Sigmoid colon (tissue), 4 donors: ENCODE results near the gene FOLR3.

Experiments used
- POLR2AphosphoS5 ChIP-seq, 4 donors: sonication (generic); formaldehyde crosslinking; IDR thresholded peaks; one replicate each; pipeline ENCODE4 v1.6.1; 2017; ENCODE audit warnings: antibody characterized with exemption in 4 of 4
- TF ChIP-seq, protein P1 (sequence below), 4 experiments: fragments of 450-650 bp in 3 of 4; fragments of 200-600 bp in 1 of 4; IDR thresholded peaks; one replicate each; pipeline ENCODE4 v1.5.1; 2016 to 2019; ENCODE audit warnings: antibody characterized with exemption in 4 of 4, mild to moderate bottlenecking in 3 of 4, moderate library complexity in 2 of 4

DNA sequence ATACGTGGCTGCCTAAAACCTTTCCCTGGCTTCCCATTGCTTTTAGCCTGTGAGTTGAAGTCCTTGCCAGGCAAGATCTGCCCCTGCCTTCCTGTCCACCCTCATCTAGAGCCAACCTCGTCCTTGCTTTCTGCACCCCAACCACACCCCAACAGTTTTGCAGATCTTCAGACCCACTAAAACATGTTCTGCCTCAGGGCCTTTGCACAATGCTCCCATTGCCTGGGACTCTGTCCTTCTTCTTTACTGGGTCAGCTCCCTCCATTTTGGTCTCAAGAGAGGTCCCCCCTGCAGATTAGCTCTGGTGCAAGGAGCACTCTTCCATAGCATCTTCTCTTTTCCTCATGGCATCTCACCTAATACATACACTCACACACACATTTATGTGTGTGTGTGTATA lies 14.6 kb upstream of the FOLR3 start:
- TF ChIP-seq, protein P1, sequence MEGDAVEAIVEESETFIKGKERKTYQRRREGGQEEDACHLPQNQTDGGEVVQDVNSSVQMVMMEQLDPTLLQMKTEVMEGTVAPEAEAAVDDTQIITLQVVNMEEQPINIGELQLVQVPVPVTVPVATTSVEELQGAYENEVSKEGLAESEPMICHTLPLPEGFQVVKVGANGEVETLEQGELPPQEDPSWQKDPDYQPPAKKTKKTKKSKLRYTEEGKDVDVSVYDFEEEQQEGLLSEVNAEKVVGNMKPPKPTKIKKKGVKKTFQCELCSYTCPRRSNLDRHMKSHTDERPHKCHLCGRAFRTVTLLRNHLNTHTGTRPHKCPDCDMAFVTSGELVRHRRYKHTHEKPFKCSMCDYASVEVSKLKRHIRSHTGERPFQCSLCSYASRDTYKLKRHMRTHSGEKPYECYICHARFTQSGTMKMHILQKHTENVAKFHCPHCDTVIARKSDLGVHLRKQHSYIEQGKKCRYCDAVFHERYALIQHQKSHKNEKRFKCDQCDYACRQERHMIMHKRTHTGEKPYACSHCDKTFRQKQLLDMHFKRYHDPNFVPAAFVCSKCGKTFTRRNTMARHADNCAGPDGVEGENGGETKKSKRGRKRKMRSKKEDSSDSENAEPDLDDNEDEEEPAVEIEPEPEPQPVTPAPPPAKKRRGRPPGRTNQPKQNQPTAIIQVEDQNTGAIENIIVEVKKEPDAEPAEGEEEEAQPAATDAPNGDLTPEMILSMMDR (IDR thresholded peaks at IDR 0.05): no peak
- TF ChIP-seq POLR2AphosphoS5 (IDR thresholded peaks at IDR 0.05): no peak
